K562 (cell line): Measurements from ENCODE around the gene DHRS13. TPM values are rescaled to one million over a fixed set of nuclear protein-coding genes. Genes with fewer than 3 reads are reported as not detected.
A peak's percentile ranks its signal among the peaks of the same experiment; 100 is the strongest.

Source experiments
- ATAC-seq: fragments of 200-7000 bp; cut with Tn5 transposase; 3 replicates; pipeline ENCODE4 v1.9.1; 2020; ENCODE audit warnings: moderate library complexity
- BruUV-seq: library from RNA; stranded (reverse); fragments of 400-500 nt; replicated peaks from 2 replicates; lab custom pipeline; 2021; lab: Mats Ljungman, UMichigan
- CTCF ChIA-PET: fragments of 300-600 bp; formaldehyde crosslinking; extraction: SDS; loops from one replicate; lab custom pipeline; 2021; ENCODE audit warnings: low intra/inter-chr PET ratio; lab: Yijun Ruan, JAX
- POLR2A ChIA-PET: fragments of 300-600, 350-650 bp; sonication (Branson Sonifier 250); formaldehyde crosslinking; extraction: SDS; loops from one replicate; lab custom pipeline; 2021; ENCODE audit warnings: antibody characterized with exemption, inconsistent platforms; lab: Yijun Ruan, JAX
- DNase-seq, 4 experiments: peaks; one replicate each; pipeline versions ENCODE4 v3.0.0 to v3.0.0-alpha.2; 2011 to 2018; ENCODE audit warnings: low spot score in 3 of 4, mixed read lengths in 3 of 4; ENCODE audit errors: extremely low read depth in 1 of 4
- FAIRE-seq: peaks from 2 replicates; lab custom pipeline; 2011; peaks lifted over from hg19 to GRCh38; lab: Jason Lieb, UNC
- H2AFZ ChIP-seq: 2 replicates; pipeline ENCODE4 v1.6.0; 2011; ENCODE audit warnings: low read depth, low read length, control low read depth, inconsistent platforms
- H3K27ac ChIP-seq: fragments of 200-600 bp; 3 replicates; pipeline ENCODE4 v1.8.0; 2011; ENCODE audit warnings: low read depth, mild to moderate bottlenecking, control low read depth, inconsistent platforms, low read length, moderate library complexity, mixed read lengths; ENCODE audit errors: extremely low read depth
- H3K27me3 ChIP-seq, 2 experiments: fragments of 300-600 bp in 1 of 2; 2 replicates in 1 of 2; 3 replicates in 1 of 2; pipeline versions ENCODE4 v1.6.0 to v1.8.0; 2011; ENCODE audit warnings: inconsistent platforms in 2 of 2, low read length in 2 of 2, mild to moderate bottlenecking in 1 of 2, mixed read lengths in 1 of 2, moderate library complexity in 1 of 2; ENCODE audit not compliant: control insufficient read depth in 2 of 2, insufficient read depth in 2 of 2
- H3K36me3 ChIP-seq: fragments of 300-600 bp; 3 replicates; pipeline ENCODE4 v1.8.0; 2011; ENCODE audit warnings: mild to moderate bottlenecking, low read length, inconsistent platforms; ENCODE audit not compliant: control insufficient read depth, insufficient read depth
- H3K4me1 ChIP-seq, 2 experiments: fragments of 200-600 bp in 1 of 2; replicated peaks in 1 of 2; 2 replicates in 1 of 2; 3 replicates in 1 of 2; pipeline versions ENCODE4 v1.5.1 to v1.8.0; 2011; ENCODE audit warnings: inconsistent platforms in 2 of 2, low read length in 2 of 2, mild to moderate bottlenecking in 1 of 2, mixed read lengths in 1 of 2, moderate library complexity in 1 of 2; ENCODE audit not compliant: control insufficient read depth in 2 of 2, insufficient read depth in 2 of 2
- H3K4me2 ChIP-seq: 2 replicates; pipeline ENCODE4 v1.6.1; 2011; ENCODE audit warnings: low read length, control low read depth, inconsistent platforms, mixed read lengths; ENCODE audit not compliant: insufficient read depth
- H3K4me3 ChIP-seq: fragments of 200-600 bp; sonication (generic), shearing (Covaris generic); 2 replicates; pipeline ENCODE4 v1.5.1; 2016; ENCODE audit warnings: control low read depth, inconsistent platforms
- H3K79me2 ChIP-seq: fragments of 200-600 bp; 3 replicates; pipeline ENCODE4 v1.8.0; 2011; ENCODE audit warnings: low read length, inconsistent platforms; ENCODE audit not compliant: control insufficient read depth, insufficient read depth
- H3K9ac ChIP-seq, 2 experiments: 2 replicates each; pipeline versions ENCODE4 v1.6.0 to v1.6.1; 2011; ENCODE audit warnings: low read depth in 2 of 2, low read length in 2 of 2, control low read depth in 1 of 2, inconsistent platforms in 1 of 2, mild to moderate bottlenecking in 1 of 2, mixed read lengths in 1 of 2; ENCODE audit not compliant: insufficient read depth in 1 of 2
- H3K9me1 ChIP-seq: one replicate; pipeline ENCODE4 v1.6.0; 2011; ENCODE audit warnings: inconsistent platforms, mild to moderate bottlenecking, low read length, moderate library complexity; ENCODE audit not compliant: control insufficient read depth, insufficient read depth
- H3K9me3 ChIP-seq: replicated peaks from 2 replicates; pipeline ENCODE4 v1.5.1; 2011; ENCODE audit warnings: low read depth, low read length, inconsistent platforms; ENCODE audit not compliant: control insufficient read depth, insufficient read depth
- H4K20me1 ChIP-seq: replicated peaks from 2 replicates; pipeline ENCODE4 v1.6.1; 2011; ENCODE audit warnings: low read length, inconsistent platforms, mixed read lengths; ENCODE audit not compliant: control insufficient read depth, insufficient read depth
- ATF7 ChIP-seq: fragments of 450-650 bp; IDR thresholded peaks from 2 replicates; pipeline ENCODE4 v1.7.1; 2014; ENCODE audit warnings: mild to moderate bottlenecking, moderate library complexity
- BACH1 ChIP-seq: fragments of 200-800 bp; sonication (Bioruptor generic); IDR thresholded peaks from 2 replicates; pipeline ENCODE4 v1.6.1; 2016; ENCODE audit warnings: missing genetic modification characterization, missing compliant biosample characterization
- BCLAF1 ChIP-seq, 2 experiments: fragments of 450-650 bp in 1 of 2; IDR thresholded peaks; 2 replicates each; pipeline ENCODE4 v1.6.1; 2011 to 2017; ENCODE audit warnings: low read depth in 2 of 2, antibody characterized with exemption in 1 of 2, borderline replicate concordance in 1 of 2, low read length in 1 of 2, mild to moderate bottlenecking in 1 of 2, mixed read lengths in 1 of 2; ENCODE audit not compliant: control insufficient read depth in 1 of 2
- CAMTA2 ChIP-seq: fragments of 250-450 bp; sonication (Bioruptor Pico); conservative IDR thresholded peaks from 2 replicates; pipeline ENCODE4 v1.5.1; 2022
- MEF2D ChIP-seq: conservative IDR thresholded peaks from 2 replicates; pipeline ENCODE4 v1.6.1; 2016; ENCODE audit warnings: low read depth, missing genetic modification characterization, missing compliant biosample characterization
- ZC3H4 ChIP-seq: sonication (generic); formaldehyde crosslinking; IDR thresholded peaks from 2 replicates; pipeline ENCODE4 v1.9.0; 2021; ENCODE audit warnings: missing genetic modification reagents, borderline replicate concordance
- ZNF518B ChIP-seq: fragments of 250-450 bp; sonication (Bioruptor Pico); IDR thresholded peaks from 2 replicates; pipeline ENCODE4 v1.5.0; 2021; ENCODE audit warnings: mild to moderate bottlenecking, moderate library complexity
- WGBS: fragments of 100-300 bp; shearing (Covaris generic); methylation state at CpG from one replicate; pipeline ENCODE4 v1.1.6; 2016; ENCODE audit warnings: low coverage, mixed read lengths; ENCODE audit not compliant: insufficient coverage; ENCODE audit errors: missing lambda C conversion rate; 5-methylcytosine and 5-hydroxymethylcytosine counted together
- in situ Hi-C: fragments of 300-500 bp; cut with MboI; formaldehyde crosslinking; loops from 4 replicates; pipeline ENCODE4 v1.15.0; 2018; ENCODE audit warnings: inconsistent platforms, mixed read lengths
- intact Hi-C: fragments of 100-400 bp; cut with micrococcal nuclease; formaldehyde crosslinking; loops from 2 replicates; pipeline ENCODE4 v1.14.2; 2022
- polyA plus RNA-seq, 8 experiments: library from polyadenylated mRNA; depleted of rRNA in 4 of 8; stranded (reverse) in 5 of 8; unstranded in 3 of 8; fragments of >200 nt; fragmentation: Nextera tagmentation in 2 of 8; fragmentation: Illumina TruSeq in 1 of 8; extraction: Ambion mirVana in 2 of 8; extraction: Trizol in 1 of 8; gene quantifications; 2 replicates each; pipeline versions ENCODE4 v1.2.1 to v1.2.3, GENCODE V29; 2011 to 2014; ENCODE audit warnings: inconsistent platforms in 1 of 8, missing spikeins in 1 of 8
- total RNA-seq, 7 experiments: library from RNA; depleted of rRNA in 6 of 7; stranded (reverse); fragments of >200 nt in 6 of 7; fragmentation: Illumina TruSeq in 2 of 7; extraction: Trizol in 2 of 7; gene quantifications; 2 replicates each; pipeline versions ENCODE4 v1.2.1 to v1.2.3, GENCODE V29; 2011 to 2021; ENCODE audit warnings: low replicate concordance in 1 of 7
- TF ChIP-seq, protein P1 (sequence below): fragments of 450-650 bp; IDR thresholded peaks from 2 replicates; pipeline ENCODE4 v1.6.1; 2016; ENCODE audit warnings: missing biosample characterization, missing genetic modification characterization
- TF ChIP-seq, protein P2 (sequence below): fragments of 250-450 bp; sonication (Bioruptor Pico); IDR thresholded peaks from 2 replicates; pipeline ENCODE4 v1.8.0; 2022; ENCODE audit warnings: inconsistent platforms, mild to moderate bottlenecking, moderate library complexity, borderline replicate concordance

Gene DHRS13
- total and polyA plus RNA-seq, 9 of the 15 experiments (the other 6 are each of a cell fraction or from before 2014, with no cell fraction given) = 0.32 to 52.3 (median 34.3) TPM; not detected in 1

- peak within 1 kb of the TSS; percentile 89 for H3K4me2 ChIP-seq
- no peaks in the 10 kb centered on the region for H3K27me3 ChIP-seq
- CTCF ChIA-PET = interaction anchor here (1.6 to 1.7 kb wide), 2 partner anchors 49 to 134 kb away, joined by 6 to 10 read pairs; no protein-coding TSS in a partner anchor
- no peaks in the 10 kb centered on the region for H4K20me1 ChIP-seq
- POLR2A ChIA-PET = interaction anchor here (0.6 to 2.8 kb wide), 28 partner anchors 9 to 320 kb away, joined by 3 to 15 read pairs (median 4); partner anchors contain the start of genes ALDOC, BLTP2, NEK8 and RPL23A
- no peak for FAIRE-seq
- H3K4me3 ChIP-seq = peak within 1 kb of the TSS; percentile 95
- H3K4me1 ChIP-seq = peaks cover 38 to 48% of the 10 kb centered on the region in 2 experiments
- H2AFZ ChIP-seq = peak within 1 kb of the TSS; percentile 92
- no peaks in the 10 kb centered on the region for H3K9me3 ChIP-seq
- peak; percentile 84 to 88 (median 86) for DNase-seq
- peak; percentile 88 for ATAC-seq
- no peaks in the 10 kb centered on the region for H3K9me1 ChIP-seq
- peaks cover 45% of the 10 kb centered on the region for H3K36me3 ChIP-seq
- 1% methylated on average over 56 of the region's 73 CpGs for WGBS
- intact Hi-C loops = loop anchor here (5.0 kb wide), 1 partner anchor 250 kb away; the partner anchor contains the start of gene BLTP2
- in situ Hi-C loops = loop anchor here (5.0 kb wide), 1 partner anchor 130 kb away; no protein-coding TSS in a partner anchor
- H3K9ac ChIP-seq = peak within 1 kb of the TSS; percentile 86 to 91
- H3K79me2 ChIP-seq = peaks cover 71% of the 10 kb centered on the region
- TSS peak; percentile 34 for BruUV-seq
- H3K27ac ChIP-seq = peak within 1 kb of the TSS; percentile 91
- TF ChIP-seq ZC3H4 (CRISPR knock-in tag) (no peak), ATF7 (peak; percentile 57), BCLAF1 (IDR thresholded peaks at IDR 0.05; ENCODE audit: borderline replicate concordance in 1 of 2, control insufficient read depth in 1 of 2, low read depth in 2 of 2, low read length in 1 of 2) (no peak), CAMTA2 (CRISPR knock-in tag) (peak; percentile 91; the same call in 1 of the 2 replicates), BACH1 (tag) (no peak), ZNF518B (CRISPR knock-in tag) (no peak), MEF2D (no peak)
- TF ChIP-seq, protein P1, sequence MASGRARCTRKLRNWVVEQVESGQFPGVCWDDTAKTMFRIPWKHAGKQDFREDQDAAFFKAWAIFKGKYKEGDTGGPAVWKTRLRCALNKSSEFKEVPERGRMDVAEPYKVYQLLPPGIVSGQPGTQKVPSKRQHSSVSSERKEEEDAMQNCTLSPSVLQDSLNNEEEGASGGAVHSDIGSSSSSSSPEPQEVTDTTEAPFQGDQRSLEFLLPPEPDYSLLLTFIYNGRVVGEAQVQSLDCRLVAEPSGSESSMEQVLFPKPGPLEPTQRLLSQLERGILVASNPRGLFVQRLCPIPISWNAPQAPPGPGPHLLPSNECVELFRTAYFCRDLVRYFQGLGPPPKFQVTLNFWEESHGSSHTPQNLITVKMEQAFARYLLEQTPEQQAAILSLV = no peak
- TF ChIP-seq, protein P2, sequence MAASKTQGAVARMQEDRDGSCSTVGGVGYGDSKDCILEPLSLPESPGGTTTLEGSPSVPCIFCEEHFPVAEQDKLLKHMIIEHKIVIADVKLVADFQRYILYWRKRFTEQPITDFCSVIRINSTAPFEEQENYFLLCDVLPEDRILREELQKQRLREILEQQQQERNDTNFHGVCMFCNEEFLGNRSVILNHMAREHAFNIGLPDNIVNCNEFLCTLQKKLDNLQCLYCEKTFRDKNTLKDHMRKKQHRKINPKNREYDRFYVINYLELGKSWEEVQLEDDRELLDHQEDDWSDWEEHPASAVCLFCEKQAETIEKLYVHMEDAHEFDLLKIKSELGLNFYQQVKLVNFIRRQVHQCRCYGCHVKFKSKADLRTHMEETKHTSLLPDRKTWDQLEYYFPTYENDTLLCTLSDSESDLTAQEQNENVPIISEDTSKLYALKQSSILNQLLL = no peak
Observed at GRCh38 chr17:28896884-28897768, 5.8 kb downstream of the DHRS13 start, which contains the start of gene FLOT2. Gene FLOT2 (minus strand): TSS chr17:28897733. CDS start chr17:28897574, 159 bp downstream.
